Breast epithelium (tissue), 3 donors: ENCODE data around the gene FMOD.

Experiments used
- POLR2A ChIP-seq: fragments of 450-650 bp; IDR thresholded peaks from one replicate; pipeline ENCODE4 v1.6.1; 2016; ENCODE audit warnings: antibody characterized with exemption, mild to moderate bottlenecking, moderate library complexity
- POLR2AphosphoS5 ChIP-seq, 3 donors: sonication (generic); formaldehyde crosslinking; IDR thresholded peaks; one replicate each; pipeline ENCODE4 v1.6.1; 2017; ENCODE audit warnings: antibody characterized with exemption in 3 of 3
- TF ChIP-seq, protein P1 (sequence below), 3 donors: fragments of 450-650 bp; IDR thresholded peaks; one replicate each; pipeline ENCODE4 v1.5.1; 2016 to 2017; ENCODE audit warnings: antibody characterized with exemption in 3 of 3, mild to moderate bottlenecking in 3 of 3, moderate library complexity in 3 of 3

DNA sequence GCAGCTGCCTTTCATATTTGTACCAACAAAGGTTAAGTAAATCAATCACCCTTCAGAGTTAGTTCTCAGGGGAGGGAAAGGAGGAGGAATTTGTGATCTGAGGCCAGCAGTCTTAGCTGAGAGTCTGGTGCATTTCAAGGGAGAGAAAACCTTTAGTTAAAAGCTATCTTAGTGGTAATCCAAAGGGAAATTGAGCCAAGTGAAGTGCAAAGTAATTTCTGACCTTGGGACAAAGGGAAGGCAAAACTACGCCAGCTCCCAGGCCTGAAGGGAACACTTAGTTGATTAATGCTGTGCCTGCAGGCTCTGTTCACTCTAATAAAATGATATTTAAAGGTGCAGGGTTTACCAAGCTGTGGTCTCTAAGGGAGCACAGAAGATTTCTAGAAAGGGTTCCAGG lies 23.1 kb upstream of the FMOD start:
- TF ChIP-seq POLR2A (no peak), POLR2AphosphoS5 (IDR thresholded peaks at IDR 0.05) (no peak)
- TF ChIP-seq, protein P1, sequence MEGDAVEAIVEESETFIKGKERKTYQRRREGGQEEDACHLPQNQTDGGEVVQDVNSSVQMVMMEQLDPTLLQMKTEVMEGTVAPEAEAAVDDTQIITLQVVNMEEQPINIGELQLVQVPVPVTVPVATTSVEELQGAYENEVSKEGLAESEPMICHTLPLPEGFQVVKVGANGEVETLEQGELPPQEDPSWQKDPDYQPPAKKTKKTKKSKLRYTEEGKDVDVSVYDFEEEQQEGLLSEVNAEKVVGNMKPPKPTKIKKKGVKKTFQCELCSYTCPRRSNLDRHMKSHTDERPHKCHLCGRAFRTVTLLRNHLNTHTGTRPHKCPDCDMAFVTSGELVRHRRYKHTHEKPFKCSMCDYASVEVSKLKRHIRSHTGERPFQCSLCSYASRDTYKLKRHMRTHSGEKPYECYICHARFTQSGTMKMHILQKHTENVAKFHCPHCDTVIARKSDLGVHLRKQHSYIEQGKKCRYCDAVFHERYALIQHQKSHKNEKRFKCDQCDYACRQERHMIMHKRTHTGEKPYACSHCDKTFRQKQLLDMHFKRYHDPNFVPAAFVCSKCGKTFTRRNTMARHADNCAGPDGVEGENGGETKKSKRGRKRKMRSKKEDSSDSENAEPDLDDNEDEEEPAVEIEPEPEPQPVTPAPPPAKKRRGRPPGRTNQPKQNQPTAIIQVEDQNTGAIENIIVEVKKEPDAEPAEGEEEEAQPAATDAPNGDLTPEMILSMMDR (IDR thresholded peaks at IDR 0.05): no peak
